Epithelial cell of proximal tubule (primary cell): Measurements from ENCODE around the gene RSPH1. TPM values are rescaled to one million over a fixed set of nuclear protein-coding genes. Genes with fewer than 3 reads are reported as not detected.

Source experiments
- DNase-seq: peaks from one replicate; pipeline ENCODE4 v3.0.0-alpha.2; 2011; ENCODE audit warnings: low read depth
- H3K4me3 ChIP-seq: 2 replicates; pipeline ENCODE4 v1.5.1; 2011; ENCODE audit warnings: low read depth, mild to moderate bottlenecking, low read length
- CTCF ChIP-seq: conservative IDR thresholded peaks from 2 replicates; pipeline ENCODE4 v1.5.1; 2012; ENCODE audit warnings: low read depth, mild to moderate bottlenecking, low read length
- total RNA-seq: library from RNA; depleted of rRNA; stranded (reverse); fragments of >200 nt; gene quantifications from 2 replicates; pipeline ENCODE4 v1.2.3, GENCODE V29; 2015

Gene RSPH1
- total RNA-seq, 1 donor from 2014 or later = 1.8 TPM

DNA sequence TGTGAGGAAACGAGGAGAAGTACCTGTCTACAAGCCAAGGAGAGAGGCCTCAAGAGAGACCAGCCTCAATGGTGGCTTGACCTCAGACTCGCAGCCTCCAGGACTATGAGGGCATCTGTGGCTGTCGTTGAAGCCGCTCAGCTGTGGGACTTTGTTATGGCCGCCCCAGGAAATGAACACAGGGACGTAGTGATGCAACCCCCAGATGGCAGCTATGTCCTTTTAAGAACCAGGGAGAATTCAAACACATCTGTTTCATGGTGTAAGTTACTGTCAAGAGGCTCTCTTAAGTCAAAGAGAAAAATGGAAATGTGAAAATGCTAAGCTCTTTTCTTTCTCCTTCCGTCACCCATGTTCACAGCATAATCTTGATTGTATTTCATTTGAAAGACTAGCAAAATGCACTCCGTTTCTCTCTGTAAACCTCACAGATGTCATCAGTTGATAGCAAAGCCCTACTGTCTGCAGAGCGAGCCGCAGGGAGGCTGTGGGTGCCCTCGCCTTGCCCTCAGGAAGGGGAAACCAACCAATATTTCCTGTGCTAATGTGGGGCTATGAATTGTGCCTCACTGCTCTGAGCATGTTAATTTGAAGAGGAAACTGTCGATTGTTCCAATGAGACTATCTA, 71.0 kb downstream of the RSPH1 start:
- no peak overlapping the region for H3K4me3 ChIP-seq
- no peak for TF ChIP-seq CTCF
- no peak for DNase-seq

DNA sequence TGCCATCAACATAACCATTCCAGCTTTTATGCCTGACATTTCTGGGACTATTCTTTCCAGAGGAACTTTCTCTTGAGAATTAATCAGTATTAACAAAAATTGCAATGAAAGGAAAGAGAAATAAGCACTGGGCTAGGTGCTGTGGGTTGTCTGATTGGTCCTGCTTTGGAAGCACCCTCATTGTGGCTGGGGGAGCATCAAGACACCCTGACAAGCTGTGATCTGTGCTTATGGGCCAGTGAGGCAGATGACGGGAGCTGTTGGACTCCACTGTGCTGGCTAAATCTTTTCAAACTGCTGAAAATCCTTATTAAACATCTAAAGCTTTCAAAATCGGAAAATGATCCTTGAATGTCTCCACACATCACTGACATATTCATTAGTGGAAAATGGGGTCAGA, 72.3 kb downstream of the RSPH1 start:
- DNase-seq = no peak
- no peak for TF ChIP-seq CTCF
- H3K4me3 ChIP-seq = no peak overlapping the region

DNA sequence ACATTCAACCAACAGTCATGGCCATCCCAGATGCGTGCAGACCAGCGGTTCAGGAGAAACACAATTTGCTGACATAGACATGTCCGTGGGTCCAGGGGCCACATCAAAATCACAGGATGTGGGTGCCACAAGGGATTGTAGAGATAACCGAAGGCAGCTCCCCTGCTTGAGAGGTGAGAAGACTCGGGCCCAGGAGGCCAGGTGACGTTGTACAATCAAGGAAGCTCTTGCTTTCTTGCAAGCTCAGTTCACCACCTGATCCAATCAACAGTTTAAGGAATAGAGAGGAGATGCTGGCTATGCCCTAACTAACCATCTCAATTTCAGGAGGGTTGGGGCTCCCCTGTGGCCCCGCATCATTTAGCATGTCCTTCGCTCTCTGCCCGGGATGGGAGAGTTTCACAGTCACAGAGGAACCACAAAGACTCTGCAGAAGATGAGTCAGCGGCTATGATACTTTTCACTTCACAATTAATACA, 72.8 kb downstream of the RSPH1 start:
- TF ChIP-seq CTCF = no peak
- no peak overlapping the region for H3K4me3 ChIP-seq
- DNase-seq = no peak

Other genes with a start within 250 kb of the RSPH1 start
- 0.29 and 1.0 TPM in 2 replicates for gene TFF3, start 180.8 kb downstream of the RSPH1 start, total RNA-seq
- gene TFF2, start 145.2 kb downstream of the RSPH1 start, total RNA-seq = not detected in 2 replicates
- gene TFF1, start 129.7 kb downstream of the RSPH1 start, total RNA-seq = not detected in 2 replicates
- 0.43 and 2.0 TPM in 2 replicates for gene TMPRSS3, start 100.2 kb downstream of the RSPH1 start, total RNA-seq
- not detected in 2 replicates for gene UBASH3A, start 92.3 kb downstream of the RSPH1 start, total RNA-seq
- 16.4 and 21.7 TPM in 2 replicates for gene SLC37A1, start 17.6 kb upstream of the RSPH1 start, total RNA-seq
- 1.3 and 2.0 TPM in 2 replicates for gene PDE9A, start 157.4 kb upstream of the RSPH1 start, total RNA-seq